H4 (cell line): ENCODE results near the gene GNB1L. TPM values are rescaled to one million over a fixed set of nuclear protein-coding genes. Genes with fewer than 3 reads are reported as not detected.
"Not testable (repeated sequence)": the region's sequence is repeated elsewhere in the genome, so short reads cannot be mapped to it uniquely, and the experiment has no call there.

Experiments
- DNase-seq: peaks from one replicate; pipeline ENCODE4 v3.0.0-alpha.2; 2015; ENCODE audit warnings: low spot score
- total RNA-seq: library from RNA; depleted of rRNA; stranded (reverse); fragments of >200 nt; shearing (Covaris generic); gene quantifications from 2 replicates; pipeline ENCODE4 v1.2.3, GENCODE V29; 2014

The GNB1L gene
- total RNA-seq, 1 experiment from 2014 or later = 5.7 TPM

GRCh38 chr22:19843857-19844376, 10.8 kb downstream of the GNB1L start:
- no peak for DNase-seq

- no peak for DNase-seq
Observed at GRCh38 chr22:19843107-19843856, 11.4 kb downstream of the GNB1L start.

DNA sequence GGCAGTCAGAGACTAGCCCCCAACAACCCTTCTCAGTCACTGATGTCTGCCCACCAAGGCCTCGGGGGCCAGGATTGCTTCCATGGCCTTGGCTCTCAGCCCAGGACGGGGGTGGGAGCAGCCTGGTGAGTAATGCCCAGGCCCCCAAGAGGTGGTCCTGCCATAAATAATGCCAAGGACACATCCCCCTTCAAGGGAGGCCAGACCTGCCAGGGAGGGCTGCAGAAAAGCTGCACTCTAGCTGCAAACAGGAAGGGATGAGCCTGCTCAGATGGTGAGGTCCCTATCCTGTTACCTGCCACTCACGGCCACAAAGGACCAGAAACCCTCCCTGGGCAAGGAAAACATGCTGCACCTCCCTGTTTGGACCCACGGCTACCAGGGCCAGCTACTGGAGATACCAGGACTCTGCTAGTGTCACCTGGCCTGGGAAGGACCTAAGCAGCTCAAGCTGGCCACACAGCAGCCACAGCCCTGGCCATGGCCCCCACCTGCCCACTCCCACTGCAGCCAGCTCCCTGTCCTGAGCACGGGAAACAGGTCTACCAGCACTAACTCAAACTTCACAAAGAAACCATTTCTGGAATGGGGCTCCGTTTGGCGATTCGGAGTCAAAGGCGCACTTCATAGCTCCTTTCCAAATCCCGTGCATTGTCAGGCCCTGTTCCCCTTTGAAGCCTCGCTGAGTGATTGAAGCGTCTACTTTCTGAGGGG, 12.1 kb downstream of the GNB1L start:
- no peak for DNase-seq

DNA sequence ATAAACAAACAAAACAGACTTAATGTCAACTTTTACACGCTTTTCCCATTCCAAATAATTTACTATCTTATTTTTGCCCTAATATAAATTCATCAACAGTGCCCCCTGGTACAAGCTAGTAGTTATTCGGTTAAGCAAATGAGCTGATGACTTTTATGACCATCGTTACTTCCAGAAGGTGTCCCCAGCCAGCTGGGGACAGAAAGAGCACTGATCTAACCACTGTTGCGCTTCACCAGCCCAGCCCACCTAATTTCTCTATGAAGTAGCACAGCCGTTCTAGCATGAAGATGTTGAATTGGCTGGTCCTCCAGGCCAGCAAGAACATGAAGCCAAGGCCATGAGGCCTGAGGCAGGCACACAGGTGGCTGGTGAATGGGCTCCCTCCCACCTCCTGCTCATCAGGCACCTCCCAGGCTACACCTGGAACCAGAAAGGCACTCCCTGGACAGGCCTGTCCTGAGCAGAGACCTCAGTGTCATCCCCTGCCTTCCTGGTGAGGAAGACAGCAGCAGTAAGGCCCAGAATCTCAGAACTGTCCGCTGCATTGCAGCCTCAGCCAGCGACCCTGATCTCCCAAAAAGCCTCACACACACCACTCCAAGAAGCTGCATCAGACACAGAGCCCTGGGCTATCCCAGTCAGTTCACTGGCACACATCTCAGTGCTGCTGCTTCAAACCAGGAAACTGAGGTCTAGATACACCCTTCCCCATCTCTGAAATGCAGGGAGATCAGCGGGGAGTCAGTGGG, 12.9 kb downstream of the GNB1L start:
- DNase-seq = no peak

DNA sequence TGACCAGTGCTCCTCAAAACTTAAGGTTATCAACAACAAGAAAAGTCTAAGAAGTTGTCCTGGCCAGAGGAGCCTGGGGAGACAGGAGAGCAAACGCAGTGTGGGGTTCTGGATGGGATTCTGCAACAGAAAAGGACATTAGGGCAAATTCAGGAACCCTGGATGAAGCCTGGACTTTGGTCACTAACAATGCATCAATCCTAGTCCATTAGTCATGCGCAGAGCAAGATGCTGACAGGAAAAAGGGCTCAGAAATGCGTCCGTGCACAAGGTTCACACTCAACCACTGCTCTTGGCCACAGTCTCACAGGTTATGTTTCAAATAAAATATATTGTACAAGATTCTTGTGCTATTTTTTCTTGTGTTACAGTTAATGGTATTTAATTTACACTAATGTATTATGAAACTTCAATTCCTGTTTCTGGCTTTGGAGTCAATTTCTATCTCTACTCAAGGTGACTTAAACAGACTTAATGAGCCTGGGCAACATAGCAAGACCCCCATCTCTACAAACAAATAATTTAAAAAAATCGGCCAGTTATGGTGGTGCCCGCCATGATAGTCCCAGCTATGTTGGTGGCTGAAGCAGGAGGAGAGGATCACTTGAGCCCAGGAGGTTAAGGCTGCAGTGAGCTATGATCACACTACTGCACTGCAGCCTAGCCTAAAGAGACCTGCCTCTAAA, 13.6 kb downstream of the GNB1L start:
- no peak for DNase-seq

DNA sequence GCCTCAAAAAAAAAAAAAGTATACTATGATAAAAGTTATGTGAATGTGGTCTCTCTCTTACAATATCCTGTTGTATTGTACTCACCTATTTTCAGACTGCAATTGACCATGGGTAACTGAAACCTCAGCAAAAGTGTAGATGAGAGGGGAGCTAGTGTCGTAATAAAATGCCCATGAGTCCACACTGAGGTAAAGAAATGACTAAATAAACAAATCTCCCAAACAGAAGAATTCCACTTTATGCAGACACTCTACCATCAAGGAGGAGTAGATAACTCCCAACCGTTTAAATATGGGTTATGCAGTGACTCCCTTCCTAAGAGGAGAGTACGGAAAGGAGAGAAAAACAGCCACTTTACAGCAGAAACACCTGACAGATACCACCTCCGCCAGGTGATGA, 14.6 kb downstream of the GNB1L start:
- DNase-seq = no peak

- no peak for DNase-seq
Observed at GRCh38 chr22:19837915-19838314, 16.8 kb downstream of the GNB1L start.

GRCh38 chr22:19836512-19836911, 18.2 kb downstream of the GNB1L start:
- DNase-seq = no peak

DNA sequence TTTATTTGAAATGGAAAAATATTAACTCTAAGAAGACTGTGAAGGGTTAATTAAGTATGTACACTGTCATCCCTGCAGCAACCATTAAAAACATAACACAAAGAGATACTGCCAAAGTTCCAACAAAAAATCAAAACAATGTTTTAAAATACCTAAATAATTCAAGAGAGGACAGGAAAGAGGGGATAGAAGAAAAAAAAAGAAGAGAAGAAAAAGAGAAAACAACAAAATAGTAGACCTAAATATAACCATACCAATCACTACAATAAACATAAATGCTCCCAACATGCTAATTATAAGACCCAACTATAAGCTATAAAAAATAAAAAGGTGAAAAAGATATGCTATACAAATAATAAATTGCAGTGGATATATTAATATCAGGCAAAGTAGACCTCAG, 20.1 kb downstream of the GNB1L start:
- DNase-seq = no peak

DNA sequence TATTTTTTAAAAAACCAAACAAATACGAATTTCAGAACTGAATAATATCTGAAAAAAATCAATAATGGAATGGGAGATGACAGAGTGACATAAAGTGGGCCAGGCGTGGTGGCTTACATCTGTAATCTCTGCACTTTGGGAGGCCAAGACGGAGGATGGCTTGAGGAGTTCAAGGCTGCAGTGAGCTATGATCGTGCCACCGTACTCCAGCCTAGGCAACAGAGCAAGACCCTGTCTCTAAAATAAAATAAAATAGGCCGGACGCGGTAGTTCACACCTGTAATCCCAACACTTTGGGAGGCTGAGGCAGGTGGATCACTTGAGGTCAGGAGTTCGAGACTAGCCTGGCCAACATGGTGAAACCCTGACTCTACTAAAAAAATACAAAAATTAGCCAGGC, 21.3 kb downstream of the GNB1L start:
- not testable (repeated sequence) for DNase-seq

- DNase-seq = no peak
Observed at GRCh38 chr22:19832476-19833108, 22.1 kb downstream of the GNB1L start.

DNA sequence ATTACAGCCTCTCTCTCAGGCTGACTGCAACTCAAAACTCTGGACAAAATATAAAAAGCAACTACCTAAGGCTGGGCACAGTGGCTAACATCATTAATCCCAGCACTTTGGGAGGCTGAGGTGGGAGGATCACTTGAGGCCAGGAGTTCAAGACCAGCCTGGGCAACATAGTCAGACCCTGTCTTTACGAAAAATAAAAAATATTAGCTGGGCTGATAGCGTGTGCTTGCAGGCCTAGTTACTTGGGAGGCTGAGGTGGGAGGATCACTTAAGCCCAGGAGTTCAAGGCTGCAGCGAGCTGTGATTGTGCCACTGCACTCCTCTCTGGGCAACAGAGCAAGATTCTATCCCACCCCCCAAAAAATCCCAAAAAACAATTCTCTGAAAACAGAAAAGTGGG, 22.7 kb downstream of the GNB1L start:
- DNase-seq = not testable (repeated sequence)

DNA sequence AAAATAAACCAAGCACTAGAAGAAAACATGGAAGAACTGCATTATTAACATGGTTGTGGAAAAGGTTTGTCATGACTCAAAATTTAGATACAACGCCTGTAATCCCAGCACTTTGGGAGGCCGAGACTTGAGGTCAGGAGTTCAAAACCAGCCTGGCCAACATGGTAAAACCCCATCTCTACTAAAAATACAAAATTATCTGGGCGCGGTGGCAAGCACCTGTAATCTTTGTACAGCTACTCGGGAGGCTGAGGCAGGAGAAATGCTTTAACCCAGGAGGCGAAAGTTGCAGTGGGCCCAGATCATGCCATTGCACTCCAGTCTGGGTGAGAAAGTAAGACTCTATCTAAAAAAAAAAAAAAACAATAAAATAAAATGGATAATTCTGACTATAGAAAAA, 23.7 kb downstream of the GNB1L start:
- DNase-seq = no peak

GRCh38 chr22:19828035-19828401, 26.7 kb downstream of the GNB1L start:
- DNase-seq = no peak

GRCh38 chr22:19827341-19828034, 27.2 kb downstream of the GNB1L start:
- no peak for DNase-seq

- DNase-seq = no peak
Observed at GRCh38 chr22:19826619-19826950, 28.1 kb downstream of the GNB1L start.

- DNase-seq = no peak
Observed at GRCh38 chr22:19825904-19826618, 28.6 kb downstream of the GNB1L start.

DNA sequence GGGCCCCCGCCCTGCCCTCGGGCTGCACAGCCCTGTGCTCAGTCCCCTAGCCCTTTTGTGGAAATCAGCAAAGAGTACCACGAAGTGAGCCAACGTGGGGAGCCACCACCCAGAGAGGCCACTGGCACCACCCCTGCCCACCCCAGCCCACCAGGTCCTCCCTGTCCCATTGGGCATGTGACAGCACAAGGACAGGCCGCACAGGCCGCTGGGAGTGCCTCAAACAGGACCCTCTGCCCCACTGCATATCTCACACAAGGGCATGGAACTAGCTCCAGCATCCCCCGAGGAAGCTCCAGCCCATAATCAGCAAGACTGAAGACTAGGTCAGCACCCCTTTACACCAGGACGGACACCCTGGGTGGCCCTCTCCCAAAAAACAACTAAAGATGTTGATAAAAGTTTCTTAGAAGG, 29.7 kb downstream of the GNB1L start:
- DNase-seq = no peak

DNA sequence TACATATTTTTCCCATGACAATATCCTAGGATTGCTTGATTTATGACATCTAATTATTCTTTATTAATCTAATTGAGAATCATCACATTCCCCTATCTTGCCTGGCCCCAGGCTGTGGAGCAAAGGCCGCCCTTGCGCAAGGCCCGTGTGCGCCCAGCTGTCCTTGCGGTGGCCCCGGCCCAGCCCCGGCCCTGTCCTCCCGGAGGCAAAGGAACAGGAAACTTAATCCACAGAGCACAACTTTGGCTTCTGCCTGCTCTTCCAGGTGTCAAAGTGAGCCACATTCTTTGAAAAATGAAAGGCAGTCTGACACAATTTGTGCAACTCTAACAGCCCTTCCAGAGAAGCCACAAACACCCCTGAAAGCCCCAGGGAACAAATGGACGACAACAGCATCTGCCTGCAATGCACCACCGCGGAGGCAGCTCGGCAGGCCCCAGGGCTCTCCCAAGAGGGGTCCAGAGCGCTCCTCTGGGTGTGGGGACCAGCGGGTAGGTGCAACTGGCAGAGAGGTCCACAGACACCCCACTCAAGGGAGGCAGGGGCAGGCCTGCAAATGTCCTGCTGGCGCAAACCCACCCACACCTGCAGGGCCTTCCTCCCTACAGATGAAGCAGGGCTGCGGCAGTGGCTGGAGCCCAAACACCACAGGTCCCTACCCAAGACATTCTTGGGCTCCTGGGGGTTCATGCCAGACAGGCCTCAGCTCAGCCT, 30.3 kb downstream of the GNB1L start:
- no peak for DNase-seq

- DNase-seq = no peak
Observed at GRCh38 chr22:19823902-19824211, 30.8 kb downstream of the GNB1L start.
